ENCODE data around the gene HYI.
"Not testable (repeated sequence)": the region's sequence is repeated elsewhere in the genome, so short reads cannot be mapped to it uniquely, and the experiment has no call there.

The HYI gene, protein sequence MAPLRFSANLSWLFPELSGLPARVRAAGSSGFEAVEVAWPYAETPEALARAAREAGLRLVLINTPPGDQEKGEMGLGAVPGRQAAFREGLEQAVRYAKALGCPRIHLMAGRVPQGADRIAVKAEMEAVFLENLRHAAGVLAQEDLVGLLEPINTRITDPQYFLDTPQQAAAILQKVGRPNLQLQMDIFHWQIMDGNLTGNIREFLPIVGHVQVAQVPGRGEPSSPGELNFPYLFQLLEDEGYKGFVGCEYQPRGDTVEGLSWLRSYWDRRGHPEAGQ

DNA sequence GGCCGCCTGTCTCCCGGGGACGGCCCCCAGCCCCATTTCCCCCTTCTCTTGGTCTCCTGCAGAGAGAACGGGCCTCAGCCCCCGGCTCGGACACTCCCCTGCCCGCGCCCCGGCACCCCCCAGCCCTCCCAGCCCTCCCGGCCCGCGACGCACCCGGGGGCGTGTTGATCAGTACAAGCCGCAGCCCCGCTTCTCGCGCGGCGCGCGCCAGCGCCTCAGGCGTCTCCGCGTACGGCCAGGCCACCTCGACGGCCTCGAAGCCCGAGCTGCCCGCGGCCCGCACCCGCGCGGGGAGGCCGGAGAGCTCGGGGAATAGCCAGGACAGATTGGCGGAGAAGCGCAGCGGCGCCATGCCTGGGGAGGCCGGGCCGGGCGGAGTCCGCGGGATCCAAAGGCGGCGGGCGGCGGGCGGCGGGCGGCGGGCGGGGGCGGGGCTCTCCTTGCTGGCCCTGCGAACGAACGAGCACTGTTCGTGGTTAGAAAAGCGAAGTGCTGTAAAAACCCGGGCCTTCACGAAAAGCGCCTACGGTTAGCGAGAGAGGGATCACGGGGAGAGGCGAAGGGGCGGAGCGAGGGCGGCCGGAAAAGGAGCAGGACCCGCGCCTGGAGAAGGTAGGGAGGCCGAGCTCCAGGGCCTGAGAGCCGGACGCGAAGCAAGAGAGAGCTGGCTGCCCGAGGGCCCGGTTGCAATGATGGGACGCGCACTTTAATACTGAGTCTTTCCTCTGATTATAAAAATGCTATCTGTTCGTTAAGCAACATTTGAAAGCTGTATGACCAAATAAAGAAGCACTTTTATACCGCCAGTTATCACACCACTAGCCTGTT lies at the start of gene HYI:
Gene HYI, minus strand, starts transcription at position 490 of the 828 bp plus-strand sequence. Its CDS starts 138 bp downstream, at position 352.
- peak; percentile 45 to 67 for DNase-seq (ENCODE audit: low read depth in 2 of 2)

DNA sequence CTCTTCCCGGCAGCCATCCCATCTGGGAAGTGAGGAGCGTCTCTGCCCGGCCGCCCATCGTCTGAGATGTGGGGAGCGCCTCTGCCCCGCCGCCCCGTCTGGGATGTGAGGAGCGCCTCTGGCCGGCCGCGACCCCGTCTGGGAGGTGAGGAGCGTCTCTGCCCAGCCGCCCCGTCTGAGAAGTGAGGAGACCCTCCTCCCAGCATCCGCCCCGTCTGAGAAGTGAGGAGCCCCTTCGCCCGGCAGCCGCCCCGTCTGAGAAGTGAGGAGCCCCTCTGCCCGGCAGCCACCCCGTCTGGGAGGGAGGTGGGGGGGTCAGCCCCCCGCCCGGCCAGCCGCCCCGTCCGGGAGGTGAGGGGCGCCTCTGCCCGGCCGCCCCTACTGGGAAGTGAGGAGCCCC lies 48.1 kb upstream of the HYI start:
- DNase-seq (ENCODE audit: low read depth in 2 of 2), result not testable (repeated sequence)

DNA sequence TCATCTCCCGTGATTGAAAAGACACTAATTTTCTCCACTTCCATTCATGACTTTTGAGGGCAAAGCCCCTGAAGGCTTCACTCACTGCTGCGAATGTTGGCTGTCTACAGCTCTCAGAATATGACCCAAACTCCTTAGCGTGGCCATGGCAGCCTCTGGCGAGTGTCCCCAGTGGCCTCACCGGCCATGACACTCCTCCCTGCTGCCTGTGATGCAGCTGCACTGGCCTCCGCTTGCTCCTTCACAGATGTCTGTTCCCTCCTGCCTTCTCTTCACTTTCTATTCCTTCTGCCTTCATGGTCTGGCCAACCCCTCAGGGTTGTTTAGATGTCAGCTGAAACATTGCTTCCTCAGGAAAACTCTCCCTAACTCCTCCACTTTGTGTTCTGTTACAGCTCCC lies 46.2 kb upstream of the HYI start:
- DNase-seq (ENCODE audit: low read depth in 2 of 2), result no peak

DNA sequence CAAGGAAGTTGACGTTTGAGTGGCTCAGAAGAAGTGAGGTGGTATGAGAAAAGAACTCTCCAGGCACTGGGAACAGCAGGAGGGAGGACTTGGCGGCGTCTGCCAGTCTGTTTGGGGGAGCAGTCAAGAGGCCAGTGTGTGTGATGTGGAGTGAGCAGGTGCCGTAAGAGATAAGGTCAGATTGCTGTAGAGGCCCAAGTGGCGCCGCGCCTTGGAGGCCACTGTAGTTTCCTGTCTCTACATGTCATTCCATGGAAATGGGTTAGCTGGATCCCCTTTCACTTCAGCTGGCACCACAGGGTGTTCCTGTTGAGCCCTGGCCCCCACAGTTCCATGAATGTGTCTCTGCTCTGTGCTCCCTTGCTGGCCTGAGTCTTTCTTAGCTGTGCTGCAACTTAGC lies 41.5 kb upstream of the HYI start:
- no peak for DNase-seq (ENCODE audit: low read depth in 2 of 2)

DNA sequence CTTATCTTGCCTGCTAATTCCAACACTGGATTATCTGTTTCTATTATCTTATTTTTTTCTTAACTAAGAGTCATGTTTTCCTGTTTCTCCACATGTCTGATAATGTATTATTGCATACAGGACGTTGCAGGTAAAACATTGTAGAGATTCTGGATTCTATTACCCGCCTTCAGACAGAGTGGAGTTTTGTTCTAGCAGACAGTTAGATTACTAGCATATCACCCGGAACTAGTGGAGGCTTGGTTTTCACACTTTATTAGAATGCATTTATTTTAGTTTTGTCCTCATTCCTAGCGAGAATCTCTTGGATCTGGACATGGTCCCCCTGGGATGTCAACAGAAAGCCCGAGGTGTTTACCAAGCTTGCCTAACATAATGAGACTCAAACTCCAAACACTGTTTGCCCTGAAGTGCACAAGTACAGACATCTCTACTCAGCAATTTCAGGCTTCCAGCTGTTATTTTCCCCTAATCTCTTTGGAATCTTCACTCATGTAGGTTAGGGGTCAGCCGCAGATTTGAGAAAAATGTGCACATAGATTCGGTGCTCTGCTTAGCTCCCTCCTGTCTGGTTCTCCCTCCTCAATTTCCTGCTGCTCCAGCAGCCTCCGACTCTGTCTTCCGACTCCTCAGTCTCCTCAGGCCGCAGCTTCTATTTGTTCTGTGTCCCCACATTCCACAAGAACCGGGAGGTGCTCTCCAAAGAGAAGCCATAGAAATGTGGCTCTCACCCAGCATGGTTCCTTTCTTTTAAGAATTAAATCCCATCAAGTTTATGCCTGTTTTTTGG lies 40.1 kb upstream of the HYI start:
- DNase-seq (ENCODE audit: low read depth in 2 of 2), result no peak

DNA sequence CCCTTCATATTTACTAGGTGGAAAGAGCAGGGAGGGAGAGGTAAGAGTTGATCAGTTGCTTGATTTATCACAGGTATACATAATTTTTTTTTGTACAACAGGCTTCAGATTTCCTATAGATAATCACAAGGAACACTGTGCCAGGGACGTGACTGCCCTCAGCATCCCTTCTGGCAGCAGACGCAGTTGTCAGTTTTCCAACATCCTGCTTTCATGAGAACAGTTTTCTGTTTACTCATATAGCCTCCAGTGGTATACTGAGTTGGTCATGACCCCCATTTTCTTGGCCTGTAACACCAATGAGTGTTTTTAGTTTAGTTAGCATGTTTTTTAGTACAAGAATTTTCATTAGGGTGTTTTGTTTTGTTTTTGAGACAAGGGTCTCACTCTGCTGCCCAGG lies 39.1 kb upstream of the HYI start:
- no peak for DNase-seq (ENCODE audit: low read depth in 2 of 2)

DNA sequence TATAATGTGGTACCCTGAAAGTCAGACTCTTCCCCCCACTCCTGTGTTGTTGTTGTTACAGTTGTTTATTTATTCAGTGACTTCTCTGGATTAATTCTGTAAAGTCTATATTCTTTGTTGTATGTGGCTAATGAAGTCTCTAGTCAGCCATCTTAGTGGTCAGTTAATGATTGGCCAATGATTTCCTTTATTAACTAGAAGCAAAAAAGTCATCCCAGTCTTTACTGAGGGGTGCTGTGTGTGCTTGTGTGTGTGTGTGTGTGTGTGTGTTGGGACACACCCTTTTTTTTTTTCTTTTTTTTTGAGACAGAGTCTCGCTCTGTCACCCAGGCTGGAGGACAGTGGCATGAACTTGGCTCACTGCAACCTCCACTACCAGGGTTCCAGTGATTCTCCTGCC lies 37.3 kb upstream of the HYI start:
- DNase-seq (ENCODE audit: low read depth in 2 of 2), result no peak

DNA sequence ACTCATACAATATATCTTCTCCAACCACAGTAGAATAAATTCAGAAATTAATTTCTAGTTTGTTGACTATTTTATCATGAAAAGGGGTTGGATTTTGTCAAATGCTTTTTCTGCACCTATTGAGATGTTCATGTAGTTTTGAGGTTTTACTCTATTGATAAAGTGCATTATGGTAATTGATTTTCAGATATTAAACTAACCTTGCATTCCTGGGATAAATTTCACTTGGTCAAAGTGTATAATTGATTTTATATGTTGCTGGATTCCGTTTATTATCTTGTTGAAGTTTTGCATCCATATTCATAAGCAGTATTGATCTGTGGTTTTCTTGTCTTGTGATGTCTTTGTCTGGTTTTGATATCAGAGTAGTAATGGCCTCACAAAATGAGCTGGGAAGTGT lies 34.4 kb upstream of the HYI start:
- DNase-seq (ENCODE audit: low read depth in 2 of 2), result no peak

DNA sequence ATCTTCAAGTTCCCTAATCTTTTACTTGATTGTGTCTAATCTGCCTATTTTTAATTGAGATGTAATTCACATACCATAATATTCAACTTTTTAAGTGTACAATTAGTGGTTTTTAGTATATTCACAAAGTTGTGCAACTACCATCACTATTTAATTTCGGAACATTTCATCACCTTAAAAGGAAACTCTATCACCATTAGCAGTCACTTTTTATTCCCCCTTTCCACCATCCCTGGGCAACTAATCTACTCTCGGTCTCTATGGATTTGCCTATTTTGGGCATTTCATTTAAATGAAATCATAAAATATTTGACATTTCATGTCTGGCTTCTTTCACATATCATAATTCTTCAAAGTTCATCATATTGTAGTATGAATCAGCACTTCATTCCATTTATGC lies 30.6 kb upstream of the HYI start:
- no peak for DNase-seq (ENCODE audit: low read depth in 2 of 2)

DNA sequence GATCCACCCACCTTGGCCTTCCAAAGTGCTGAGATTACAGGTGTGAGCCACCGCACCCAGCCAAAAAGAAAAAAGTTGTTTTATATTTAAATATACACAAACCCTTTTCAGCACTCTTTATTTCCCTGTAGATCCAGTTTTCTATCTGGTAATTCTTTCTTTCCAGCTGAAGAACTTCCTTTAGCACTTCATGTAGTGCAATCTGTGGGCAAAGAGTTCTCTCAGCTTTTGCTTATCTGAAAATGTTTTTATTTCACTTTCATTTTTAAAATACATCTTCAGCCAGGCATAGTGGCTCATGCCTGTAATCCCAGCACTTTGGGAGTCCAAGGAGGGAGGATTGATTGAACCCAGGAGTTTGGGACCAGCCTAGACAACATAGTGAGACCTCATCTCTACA lies 28.5 kb upstream of the HYI start:
- DNase-seq (ENCODE audit: low read depth in 2 of 2), result no peak

DNA sequence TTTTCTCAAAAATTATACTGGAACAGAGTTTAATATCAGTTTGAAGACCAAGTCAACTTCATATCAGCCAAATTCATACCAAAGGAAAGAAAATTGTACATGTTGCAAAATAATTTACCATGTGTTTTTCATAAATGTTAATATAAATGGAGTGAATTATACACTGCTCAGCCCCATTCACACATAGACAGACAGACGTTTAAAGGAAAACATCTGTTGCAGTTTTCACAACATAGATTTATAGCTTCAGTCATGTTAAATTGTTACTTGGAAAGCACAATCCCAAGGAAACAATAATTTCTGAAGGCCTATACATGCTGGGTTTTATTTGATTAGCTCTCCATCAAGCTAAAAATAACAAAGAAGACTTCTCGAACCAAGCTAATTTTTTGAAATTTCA lies 27.8 kb upstream of the HYI start:
- no peak for DNase-seq (ENCODE audit: low read depth in 2 of 2)

DNA sequence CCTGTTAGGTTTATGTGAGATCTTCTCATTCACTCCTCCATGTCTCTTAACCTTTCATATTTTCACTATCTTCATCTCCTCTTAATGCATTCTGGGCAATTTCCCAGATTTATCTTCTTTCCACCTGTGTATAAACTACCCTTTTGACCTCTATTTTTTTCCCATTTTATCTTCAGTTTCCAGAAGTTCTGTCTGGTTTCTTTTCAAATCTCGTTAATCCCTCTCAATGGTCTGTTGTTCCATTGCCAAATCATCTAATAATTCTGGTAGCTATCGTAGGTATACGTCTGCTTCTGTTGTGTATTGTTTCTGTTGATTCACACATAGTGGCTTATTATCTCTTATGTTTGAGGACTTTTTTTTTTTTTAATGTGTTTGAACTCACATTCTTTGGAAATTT lies 25.7 kb upstream of the HYI start:
- DNase-seq (ENCODE audit: low read depth in 2 of 2), result no peak

DNA sequence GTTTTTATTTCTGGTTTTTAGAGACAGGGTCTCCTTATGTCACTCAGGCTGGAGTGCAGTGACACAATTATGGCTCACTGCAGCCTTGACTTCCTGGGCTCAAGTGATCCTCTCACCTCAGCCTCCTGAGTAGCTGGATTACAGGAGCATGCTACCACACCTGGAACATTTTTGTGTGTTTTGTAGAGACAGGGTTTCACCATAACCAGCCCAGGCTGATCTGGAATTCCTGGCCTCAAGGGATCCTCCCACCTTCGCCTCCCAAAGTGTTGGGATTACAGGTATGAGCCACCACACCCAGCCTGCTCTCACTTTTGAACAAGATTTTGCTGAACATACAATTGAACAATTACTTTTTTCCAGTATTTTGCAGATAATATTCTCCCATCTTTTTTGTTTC lies 24.0 kb upstream of the HYI start:
- DNase-seq (ENCODE audit: low read depth in 2 of 2), result no peak

DNA sequence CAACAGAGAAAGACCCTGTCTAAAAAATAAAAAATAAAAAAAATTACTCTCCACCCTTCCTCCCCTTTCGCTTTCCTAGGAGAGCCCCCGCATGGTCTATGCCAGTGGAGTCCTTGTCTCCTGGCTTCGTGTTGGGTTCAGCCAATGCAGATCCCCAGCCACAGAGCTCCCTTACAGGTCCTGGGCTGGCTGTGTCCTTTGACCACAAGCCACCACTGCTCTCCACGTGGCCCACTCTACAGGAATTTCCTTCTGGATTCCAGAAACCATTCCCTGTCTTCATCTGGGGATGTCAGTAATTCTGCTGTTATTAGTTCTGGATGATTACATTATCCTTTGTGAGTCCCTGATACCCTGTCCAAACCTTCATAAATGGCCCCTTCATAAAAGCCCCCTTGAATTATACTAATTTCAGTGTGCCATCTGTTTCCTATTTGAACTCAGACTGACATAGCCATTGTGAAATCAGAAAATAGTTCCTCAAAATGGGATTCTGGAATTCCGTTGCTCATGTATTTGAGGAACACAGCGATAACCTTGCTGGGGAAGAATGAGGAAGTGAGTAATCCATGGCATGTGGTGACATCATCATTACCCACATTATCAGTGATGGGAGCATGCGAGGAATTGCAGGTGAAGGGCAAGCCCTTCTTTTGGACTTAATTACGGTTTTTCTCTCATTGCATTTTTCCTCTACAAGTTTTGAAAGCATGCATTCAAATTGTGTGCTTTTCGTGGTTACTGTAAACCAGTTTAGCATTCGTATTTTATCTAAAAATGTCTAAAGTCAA lies 22.1 kb upstream of the HYI start:
- not testable (repeated sequence) for DNase-seq (ENCODE audit: low read depth in 2 of 2)

DNA sequence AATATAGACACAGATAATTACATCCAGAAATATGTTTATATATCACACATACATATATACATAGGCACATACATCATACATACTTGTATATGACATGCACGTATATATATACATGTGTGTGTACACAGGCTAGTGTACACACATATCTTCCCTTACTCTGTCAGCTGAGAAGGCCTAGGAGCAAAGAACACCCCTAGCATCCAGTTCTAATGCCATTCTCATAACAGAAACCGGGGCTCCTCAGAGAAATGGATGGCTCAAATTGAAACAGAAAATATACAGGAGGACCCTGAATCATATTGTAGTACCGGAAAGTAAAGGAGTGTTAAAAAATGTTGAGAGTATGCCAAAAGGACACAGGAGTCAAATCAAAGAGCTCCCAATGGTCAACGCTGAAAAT lies 19.7 kb upstream of the HYI start:
- DNase-seq (ENCODE audit: low read depth in 2 of 2), result no peak

DNA sequence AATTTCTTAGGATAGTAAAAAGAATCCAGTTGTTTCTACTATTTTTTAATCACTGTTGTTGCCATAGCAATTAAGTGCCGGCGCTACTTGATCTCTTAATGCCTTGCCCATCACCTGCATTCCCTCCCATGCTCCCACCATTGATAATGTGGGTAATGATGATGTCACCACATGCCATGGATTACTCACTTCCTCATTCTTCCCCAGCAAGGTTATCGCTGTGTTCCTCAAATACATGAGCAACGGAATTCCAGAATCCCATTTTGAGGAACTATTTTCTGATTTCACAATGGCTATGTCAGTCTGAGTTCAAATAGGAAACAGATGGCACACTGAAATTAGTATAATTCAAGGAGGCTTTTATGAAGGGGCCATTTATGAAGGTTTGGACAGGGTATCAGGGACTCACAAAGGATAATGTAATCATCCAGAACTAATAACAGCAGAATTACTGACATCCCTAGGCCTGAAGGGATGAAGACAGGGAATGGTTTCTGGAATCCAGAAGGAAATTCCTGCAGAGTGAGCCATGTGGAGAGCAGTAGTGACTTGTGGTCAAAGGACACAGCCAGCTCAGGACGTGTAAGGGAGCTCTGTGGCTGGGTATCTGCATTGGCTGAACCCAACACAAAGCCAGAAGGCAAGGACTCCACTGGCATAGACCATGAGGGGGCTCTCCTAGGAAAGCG lies 18.9 kb upstream of the HYI start:
- not testable (repeated sequence) for DNase-seq (ENCODE audit: low read depth in 2 of 2)

DNA sequence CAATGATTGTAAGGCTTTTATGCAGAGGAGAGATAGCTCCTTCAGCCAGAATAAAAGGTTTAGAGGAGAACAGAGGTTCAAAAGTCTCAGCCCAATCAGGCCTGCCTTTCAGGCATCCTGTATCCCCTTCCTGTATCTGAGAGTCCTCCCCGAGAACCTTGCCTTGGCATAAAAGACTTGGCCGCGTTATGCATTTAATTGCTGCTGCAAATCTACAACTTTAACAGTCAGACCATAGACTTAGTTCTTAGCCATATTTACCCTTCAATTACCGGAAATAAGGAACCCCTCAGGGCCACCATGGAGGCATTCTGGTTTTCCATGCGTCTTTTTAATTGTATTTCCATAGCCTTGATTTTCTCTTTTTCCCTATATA lies 18.3 kb upstream of the HYI start:
- no peak for DNase-seq (ENCODE audit: low read depth in 2 of 2)

DNA sequence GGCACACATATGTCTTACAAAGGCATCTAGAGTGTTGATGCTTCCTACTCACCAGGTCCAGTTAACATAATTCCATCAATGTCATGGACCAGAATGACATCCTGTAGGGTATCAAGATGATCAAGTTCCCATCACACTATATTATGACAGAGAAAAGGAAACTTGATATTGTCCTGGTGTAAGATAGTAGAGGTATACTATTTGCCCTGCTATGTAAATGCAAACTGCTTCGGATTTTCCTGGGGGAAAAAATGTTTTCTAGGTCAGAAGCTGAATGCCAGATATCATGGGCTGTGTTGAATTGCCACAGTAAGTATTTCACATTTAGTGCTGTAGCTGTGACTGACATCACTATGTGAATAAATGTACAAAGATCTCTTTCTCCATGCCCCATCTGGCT lies 16.2 kb upstream of the HYI start:
- no peak for DNase-seq (ENCODE audit: low read depth in 2 of 2)

DNA sequence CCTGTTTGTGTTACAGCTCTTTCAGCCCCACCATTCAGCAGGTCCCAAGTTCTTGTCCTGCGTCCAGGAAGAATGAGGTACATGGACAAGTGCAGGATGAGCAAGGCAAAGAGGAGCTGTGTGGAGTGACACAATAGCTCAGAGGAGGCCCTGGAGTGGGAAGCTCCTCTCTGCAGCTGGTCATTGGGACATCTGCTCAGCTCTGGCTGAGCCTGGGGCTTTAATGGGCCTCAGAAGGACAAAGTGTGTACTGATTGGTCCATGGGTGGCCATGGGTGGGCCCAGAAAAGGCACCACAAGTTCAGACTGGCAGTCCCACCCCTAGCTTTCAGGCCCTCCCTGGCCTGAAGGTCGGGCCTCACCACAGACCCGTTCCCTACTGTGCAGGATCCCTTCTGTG lies 14.7 kb upstream of the HYI start:
- DNase-seq (ENCODE audit: low read depth in 2 of 2), result no peak

DNA sequence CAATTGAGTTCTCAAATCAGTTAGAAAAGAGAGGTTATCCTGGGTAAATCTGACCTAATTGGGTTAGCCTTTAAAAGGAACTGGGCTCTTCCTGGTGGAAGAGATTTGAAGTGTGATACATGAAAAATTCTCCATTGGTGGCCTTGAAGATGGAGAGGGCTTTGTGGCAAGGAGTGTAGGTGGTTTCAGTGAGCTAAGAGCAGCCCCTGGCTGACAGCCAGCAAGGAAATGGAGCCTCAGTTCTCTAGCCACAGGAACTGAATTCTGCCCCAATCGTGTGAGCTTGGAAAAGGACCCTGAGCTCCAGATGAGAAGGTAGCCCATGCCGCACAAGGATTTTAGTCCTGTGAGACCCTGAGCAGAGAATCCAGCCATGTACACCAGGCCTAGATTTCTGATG lies 12.7 kb upstream of the HYI start:
- no peak for DNase-seq (ENCODE audit: low read depth in 2 of 2)

DNA sequence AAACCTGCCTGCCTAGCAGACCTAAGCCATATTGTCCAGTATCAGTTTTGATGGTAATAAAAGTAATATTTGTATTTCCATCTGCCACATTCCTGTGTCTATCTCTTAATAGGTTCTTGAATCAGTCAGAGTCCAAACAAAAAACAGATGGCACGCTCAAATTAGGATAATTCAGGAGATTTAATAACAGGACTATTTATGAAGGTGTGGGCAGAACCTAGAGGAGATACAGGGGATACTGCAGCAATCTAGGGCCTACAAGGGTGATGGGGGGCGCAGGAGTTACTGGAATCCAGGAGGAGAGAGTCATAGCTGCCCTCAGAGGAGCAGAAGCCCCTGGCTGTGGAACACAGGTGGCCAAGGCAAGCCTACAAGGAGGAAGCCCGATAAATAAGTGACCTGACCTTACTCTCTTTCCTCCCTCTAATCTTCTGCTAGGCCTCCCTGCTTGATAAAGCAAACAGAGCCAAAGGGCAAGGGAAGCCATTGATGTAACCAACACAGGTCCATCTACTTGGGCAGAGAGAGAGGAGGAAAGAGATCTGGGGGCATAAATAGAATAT lies 11.9 kb upstream of the HYI start:
- DNase-seq (ENCODE audit: low read depth in 2 of 2), result no peak

Measured in stimulated activated CD4-positive, alpha-beta T cell treated with anti-CD3 and anti-CD28 coated beads, Interleukin-15, amount 100 ng/mL, for 48 hours (primary cell).